ENCODE measurements around the gene FAM20C.

The FAM20C gene

DNA sequence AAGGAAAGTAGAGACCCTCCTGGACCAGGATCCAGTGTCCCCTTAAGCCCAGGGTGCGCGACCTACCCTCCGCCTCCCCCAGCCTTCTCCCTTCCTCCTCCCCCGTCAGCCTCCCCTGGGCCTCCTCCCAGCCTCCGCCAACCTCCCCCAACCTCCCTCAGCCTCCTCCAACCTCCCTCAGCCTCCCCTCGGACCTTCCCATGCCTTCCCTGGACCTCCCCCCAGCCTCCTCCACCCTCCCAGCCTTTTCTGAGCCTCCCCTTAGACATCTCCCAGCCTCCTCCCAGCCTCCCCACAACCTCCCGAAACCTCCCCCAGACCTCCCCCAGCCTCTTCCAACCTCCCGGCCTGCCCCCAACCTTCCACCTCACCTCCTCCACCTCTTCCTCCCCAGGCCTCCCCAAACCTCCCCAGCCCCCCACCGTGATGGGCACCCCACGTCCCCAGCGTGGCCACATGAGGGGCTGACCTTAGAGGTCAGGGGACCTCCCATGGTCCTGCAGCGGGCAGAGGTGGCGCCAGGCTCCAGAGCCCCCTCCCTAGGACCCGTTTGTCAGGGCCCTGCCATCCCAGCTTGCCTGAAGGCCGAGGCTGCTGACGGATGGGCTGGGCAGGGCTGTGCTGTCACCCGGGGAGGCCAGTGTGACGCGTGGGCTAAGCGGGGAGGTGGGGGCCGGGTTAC is 18.8 kb downstream of the FAM20C start:
- DNase-seq, result no peak

DNA sequence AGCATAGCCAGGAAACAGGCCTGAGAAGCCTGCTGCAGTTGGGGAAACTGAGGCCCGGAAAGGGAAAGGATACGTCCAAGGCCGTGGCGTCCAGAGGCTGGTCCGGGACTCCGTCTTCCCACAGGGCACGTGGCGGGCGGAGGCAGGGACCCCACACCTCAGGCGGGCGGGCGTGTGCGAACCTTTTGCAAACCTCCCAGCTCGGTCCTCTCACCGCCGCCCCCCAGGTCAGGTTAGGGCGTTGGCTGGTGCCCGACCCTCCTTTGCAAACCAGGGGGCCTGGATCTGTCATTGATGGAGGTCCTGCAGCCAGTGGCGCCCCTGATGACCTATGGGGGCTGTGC is 19.3 kb downstream of the FAM20C start:
- DNase-seq, result no peak

DNA sequence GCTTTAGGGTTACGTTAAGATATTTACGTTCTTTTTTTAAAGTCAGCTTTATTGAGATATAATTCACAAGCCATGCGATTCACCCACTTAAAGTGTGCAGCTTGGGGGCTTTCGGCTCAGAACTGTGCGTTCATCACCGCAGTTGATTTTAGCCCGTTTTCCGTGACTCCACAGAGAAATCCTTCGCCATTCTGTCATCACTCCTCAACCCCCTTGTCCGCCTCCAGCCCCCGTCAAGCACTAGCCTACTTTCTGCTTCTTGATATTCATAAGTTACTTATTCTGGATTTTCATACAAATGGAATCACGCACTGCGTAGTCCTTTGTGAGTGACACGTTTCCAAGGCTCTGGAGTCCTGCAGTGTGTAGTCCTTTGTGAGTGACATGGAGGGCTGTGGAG is 20.4 kb downstream of the FAM20C start:
- no peak for DNase-seq

DNA sequence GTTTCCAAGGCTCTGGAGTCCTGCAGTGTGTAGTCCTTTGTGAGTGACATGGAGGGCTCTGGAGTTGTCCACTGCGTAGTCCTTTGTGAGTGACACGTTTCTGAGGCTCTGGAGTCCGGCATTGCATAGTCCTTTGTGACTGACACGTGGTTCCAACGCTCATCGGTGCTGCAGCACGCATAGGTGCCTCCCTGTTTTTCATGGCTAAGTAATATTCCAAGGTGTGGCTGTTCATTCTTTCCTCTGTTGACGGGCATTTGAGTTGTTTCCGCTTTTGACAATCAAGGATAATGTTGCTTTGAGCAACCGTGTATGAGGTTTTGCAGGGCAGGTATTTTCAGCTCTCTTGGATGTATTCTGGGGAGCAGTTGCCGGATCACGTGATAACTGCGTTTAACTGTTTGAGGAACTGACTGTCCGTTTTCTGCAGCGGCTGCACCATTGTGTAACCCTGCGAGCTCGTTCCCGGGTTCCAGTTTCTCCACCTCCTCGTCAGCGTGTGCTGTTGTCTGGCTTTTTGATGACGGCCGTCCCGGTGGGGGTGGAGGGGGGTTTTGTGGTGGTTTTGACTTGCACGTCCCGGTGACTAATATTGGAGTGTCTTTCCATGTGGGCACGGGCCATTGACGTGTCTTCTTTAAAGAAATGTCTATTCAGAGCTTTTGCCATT is 21.1 kb downstream of the FAM20C start:
- DNase-seq, result no peak

DNA sequence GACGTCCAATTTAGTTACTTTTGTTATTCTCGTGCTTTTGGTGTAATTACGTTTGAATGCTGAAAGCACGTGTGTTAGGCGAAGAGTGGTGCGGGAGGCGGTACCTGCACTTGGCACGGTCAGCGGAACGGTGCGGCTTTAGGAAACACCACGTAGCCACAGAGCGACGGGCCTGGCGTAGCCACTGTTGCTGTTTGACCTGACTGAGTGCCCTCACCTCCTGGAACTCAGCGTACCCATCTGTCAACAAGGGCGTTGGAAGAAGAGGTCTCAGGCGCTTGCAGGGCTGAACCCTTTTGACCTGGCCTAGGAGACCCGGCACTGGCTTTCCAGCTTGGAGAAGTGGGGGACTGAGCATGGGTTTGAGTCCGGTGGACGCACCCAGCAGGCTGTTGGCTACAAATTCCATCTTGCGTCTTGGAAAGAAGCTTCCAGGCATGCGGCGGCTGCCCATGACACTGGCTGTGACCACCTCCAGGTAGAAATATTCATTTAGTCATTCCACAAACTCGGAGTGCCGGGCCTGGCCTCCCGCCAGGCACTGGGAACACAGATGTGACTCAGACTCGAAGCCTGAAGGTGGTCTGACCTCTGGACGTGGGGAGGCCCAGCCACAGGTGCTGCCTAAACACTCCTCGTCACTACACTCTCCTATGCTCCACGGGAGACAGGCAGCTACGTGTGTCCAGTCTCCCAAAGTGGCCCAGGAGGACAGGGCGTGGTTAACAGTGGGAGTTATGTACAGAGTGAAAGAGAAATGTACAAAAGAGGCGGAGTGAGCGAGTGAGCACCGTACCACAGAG is 22.2 kb downstream of the FAM20C start:
- no peak for DNase-seq

DNA sequence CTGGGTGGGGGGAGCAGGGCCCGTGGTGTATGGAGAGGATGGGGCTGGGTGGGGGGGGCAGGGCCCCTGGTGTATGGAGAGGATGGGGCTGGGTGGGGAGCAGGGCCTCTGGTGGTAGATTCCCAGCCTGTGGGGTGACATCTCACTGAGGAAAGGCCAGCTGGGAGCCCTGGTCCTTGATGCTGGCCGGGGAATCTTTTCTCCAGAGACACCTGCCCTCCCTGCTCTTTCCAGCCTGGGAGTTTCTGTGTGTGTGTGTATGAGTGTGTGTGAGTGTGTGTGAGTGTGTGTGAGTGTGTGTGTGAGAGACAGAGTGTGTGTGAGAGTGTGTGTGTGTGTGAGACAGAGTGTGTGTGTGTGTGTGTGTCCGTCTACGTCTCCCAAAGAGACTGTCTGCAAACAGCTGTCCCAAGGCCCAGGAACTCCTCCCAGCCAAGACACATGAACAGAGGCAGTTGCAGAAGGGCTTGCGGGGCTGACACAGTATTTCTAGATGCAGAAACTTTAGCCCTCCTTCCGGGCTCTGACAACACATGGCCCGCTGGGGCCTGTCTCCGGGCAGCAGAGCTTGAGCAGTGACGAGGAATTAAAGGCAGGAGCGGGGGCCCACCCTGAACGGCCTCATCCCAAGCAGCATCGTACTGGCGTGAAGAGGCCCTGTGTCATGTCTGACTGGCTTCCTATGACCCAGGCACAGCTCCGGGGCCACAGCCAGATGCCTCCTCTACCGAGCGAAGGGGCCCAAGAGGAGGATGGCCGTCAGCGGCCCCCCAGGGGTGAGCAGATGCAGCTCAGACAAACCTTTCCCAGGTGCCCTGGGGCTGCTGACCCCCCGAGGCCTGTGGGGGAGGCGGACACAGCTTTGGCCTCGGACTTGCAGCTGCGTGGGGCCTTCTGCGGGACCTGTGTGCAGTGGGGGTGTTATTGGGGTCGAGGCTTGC is 24.3 kb downstream of the FAM20C start:
- DNase-seq, result no peak

DNA sequence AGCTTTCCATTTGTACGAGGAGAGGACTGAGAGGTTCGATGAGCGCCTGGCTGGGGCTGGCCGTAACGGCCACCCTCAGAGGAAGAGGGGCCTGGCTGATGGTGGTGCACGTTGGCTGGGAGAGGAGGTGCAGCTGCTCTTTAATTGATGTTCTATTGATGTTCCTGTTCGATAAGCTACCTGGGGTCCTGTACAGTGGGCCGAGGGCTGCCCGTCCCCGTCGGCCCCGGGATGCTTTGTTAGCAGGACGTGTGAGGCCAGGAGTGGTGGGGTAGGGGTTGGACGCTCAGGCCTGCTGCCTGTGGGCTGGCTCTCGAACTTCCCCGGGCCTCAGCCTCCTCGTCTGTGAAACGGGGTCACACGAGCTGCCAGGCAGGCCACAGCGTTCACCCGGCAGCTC is 25.4 kb downstream of the FAM20C start:
- no peak for DNase-seq

DNA sequence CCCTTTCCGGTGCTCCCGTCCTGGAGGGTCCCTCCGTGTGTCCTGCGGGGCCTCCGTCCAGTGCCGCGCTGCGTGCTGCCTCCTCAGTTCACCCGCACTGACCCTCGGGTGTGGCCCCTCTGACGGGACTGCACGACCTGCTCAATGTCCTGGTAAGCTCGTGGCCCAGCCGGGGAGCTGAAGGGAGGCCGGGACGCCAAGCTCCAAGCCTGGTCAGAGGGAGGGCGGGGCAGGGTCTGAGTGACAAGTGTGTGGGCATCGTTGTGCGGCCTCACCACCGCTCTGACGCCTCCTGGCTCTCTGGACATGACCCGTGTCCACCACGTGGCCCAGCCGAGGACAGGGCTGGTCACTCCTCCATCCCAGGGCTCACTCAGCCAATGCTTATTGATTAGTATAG is 25.9 kb downstream of the FAM20C start:
- no peak for DNase-seq

DNA sequence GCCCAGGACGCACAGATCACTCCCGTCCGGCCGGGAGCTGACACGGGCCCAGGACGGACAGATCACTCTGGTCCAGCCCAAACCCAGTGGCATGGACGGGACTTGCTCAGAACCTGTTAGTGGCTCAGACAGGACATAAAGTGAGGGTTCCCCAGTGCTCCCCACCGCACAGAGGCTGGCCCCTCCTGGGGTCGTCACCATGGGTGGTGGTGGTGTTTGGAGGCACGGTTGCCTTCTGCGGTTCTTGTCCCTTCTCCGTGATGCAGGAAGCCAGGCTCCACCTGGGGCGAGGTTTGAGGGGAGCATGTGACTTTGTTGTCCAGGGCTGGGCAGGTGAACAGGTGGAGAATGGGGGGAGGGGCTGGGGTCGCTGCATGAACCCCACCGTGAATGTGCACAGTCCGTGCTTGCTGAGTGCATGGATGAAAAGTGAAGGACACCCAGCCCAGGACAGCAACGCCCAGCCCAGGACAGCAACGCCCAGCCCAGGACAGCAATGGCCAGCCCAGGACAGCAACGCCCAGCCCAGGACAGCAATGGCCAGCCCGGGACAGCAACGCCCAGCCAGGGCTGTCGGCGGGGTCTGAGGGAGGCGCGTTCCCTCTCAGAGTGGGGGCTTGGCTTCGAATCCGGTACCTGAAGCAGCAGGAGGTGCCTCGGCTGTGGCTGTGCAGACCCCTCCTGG is 26.7 kb downstream of the FAM20C start:
- DNase-seq, result no peak

DNA sequence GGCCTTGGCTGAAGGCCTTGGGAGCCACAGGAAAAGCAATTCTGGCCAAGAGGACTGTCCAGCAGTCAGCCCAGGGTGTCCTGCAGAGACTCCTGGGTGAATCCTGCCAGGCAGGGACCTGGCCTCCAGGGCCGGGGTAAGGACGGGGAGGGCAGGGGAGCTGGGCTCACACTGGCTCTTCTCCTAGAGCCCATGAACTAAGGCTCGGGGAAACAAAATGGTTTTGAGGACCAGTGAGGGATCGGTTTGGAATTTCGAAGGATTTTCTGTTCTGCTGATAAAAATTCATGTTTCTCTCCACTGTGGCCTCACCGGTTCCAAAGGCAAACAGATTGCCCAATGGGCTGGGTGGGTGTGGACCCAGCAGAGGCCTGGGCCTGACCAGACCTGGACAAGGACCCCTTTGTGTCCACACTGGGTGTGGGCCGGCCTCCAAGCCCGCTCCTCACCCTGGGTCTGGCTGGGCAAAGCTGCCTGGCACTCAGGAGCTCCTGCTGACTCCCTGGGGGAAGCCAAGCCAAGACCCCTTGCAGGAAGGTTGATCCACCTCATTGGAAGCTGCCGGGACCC is 27.3 kb downstream of the FAM20C start:
- DNase-seq, result no peak

DNA sequence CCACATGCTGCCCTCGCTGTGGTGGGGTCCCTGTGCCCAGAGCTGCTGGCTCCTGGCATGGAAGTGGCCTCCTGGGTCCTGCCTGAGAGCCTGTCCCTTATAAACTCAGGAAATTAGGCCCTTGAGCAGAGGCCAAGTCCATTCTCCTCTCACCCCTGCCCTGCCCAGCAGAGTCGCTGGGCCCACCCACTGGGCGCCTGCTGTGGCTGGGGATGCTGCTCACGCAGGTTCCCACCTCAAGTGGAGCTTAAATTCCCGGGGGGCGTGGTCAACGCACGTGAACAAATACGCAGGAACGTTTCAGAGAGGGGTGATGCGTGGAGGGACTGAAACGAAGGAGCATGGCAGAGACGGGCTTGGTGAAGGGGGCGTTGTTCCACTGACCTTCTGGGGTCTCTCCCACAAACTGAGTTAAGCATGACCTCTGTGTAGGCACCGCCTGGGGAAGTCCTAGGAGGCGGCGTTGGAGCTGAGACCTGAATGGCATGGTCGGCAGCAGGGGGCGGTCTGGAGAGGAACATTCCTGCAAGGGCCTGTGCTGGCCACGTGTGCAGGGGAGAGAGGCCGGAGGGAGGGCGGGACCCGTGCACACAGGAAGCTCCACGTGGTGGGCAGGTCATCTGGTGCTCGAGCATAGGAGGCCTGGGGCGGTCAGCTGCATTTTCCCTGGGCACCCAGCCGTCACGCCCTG is 27.9 kb downstream of the FAM20C start:
- DNase-seq, result no peak

DNA sequence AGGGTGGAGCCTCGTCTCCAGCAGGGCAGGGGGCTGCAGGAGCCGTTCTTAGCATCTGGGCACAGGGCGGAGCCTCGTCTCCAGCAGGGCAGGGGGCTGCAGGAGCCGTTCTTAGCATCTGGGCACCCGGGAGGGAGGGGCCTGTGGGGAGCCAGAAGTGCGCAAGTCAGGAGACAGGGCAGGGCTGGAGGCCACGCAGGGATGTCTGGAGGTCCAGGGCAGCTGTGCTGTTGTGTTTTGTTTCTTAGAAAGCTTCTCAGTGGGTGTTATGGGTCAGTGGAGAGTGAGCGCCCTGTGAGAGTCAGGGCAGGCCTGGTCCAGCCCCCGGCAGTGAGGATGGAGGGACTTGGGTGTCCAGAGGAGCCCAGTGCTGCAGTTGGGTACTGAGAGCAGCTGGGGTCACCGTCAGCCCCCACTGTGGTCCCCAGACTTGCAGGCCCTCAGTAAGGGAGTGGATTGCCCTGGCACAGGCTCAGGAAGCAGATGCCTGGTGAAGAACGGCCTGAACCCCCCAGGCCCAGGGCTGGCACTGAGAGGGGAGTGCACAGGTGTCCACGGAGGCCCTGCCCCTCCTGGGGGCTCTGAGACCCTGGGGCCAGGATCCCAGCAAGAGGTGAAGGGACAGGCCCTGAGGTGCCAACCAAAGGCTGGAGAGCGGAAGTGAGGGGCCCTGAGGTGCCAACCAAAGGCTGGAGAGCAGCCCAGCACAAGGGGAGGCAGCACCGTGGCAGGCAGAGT is 29.8 kb downstream of the FAM20C start:
- no peak for DNase-seq

DNA sequence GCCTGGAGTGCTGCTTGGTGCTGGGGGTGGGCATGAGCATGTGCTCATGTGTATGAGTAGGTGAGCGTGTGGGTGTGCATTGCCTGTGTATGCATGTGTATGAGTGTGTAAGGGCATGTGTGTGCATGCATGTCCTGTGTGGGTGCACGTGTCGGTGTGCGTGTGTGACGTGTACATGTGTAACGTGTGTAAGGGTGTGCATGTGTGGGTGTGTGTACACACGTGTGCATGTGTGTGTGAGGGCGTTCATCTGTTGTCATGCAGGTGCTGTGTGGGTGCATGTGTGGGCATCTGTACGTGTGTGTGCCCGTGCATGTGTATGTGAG is 30.3 kb downstream of the FAM20C start:
- DNase-seq, result no peak

DNA sequence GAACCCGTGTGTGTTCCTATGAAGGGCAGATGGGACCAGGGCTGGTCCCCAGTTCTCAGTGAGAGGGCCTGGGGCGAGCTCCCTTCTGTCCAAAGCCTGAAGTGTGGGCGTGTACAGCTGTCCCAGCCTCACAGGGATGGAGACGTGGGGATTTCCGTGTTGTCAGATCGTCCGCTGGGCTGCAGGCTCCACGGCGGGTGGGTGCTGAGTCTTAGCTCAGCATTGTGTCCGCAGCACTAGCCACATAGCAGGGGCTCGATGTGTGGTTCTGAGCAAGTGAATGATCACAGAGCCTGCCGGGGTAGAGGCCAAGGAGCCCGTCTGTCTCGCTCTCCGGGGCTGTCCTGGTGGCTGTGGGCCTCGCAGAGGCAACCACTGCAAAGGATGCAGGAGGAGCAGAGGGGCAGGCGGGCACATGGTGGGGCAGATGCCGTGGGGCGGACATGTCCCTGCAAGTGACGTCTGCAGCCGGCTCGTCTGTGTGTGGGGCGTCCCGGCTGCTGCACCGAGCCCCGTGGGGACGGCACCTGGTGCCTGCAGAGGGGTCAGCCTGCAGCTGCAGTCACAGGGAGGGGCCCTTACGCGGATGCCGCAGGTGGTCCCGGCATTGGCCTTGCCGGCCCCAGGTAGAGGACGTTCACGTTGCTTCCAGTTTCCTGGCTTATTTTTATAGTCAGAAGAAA is 30.9 kb downstream of the FAM20C start:
- no peak for DNase-seq

DNA sequence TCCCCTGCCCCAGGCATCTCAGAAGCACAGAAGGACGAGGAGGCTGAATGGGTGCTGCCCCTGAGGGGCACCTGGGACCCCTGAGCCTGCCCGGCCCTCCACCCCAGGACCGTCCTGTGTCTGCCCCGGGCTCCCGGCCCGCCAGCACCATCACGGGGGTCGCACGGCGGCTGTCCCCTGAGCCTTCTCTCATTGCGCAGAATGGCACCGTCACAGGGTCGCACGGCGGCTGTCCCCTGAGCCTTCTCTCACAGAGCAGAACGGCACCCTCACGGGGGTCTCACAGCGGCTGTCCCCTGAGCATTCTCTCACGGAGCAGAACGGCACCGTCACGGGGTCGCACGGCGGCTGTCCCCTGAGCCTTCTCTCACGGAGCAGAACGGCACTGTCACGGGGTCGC is 31.5 kb downstream of the FAM20C start:
- DNase-seq, result no peak

DNA sequence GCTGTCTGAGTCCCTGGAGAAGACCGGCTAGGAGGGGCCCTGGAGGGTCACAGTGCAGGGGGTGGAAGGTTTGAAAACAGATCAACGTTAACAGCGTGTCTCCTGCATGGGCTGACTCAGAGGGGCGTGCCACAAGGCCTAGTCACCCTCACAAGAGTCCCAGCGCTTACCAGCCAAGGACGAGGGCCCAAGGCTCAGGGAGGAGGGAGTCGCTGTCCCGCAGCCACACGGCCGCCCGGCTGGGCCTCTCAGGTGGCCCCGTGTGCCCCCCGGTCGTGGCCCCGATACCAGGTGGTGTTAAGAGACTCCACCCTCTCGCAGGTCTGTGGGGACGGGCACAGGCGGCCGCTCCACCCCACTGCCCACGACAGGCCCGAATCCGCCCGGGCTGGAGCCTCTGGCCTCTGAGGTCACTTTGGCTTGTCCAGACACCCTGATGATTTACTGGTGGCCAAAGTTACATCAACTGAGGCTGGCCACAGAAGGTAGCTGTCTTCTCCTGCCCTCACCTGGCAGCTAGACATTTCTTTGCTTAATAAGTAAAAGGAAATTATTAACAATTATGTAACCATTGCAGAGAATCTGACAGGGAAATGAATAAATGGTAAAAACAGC is 34.0 kb downstream of the FAM20C start:
- no peak for DNase-seq

DNA sequence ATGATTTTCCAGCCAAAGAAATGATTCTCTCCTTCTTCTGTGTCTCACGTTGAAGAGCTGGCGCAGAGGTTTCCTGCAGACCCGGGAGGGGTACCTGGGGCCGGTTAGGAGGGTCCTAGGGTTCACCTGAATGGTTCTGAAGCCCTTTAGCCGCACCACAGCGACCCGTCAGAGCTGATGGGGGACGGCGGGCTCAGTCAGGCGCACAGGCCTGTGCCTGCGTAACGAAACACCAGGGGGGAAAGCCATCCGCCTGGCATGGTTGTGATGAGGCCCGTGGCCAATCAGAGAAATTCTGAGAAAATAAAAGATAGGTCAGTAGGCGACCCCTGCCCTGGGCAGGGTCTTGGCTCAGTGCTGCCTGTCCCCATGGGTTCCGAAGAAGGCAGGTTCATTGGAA is 35.6 kb downstream of the FAM20C start:
- no peak for DNase-seq

DNA sequence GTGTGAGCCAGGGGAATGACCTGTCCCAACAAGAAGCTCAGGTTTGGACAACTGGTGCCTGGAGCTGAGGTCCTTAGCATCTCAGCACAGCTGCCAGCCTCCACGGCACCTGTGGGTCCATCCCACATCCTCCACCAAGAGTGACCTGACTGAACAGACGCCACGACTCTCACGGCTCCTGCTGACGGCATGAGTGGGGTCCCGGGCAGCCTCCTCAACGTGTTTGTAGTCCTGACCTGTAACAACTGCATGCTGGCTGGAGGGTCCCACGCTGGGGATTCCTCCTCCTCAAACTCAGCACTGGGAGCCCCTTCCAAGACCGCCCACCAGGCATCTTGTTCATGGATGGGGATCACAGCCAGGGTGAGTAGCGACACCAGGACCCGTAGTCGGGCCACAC is 36.2 kb downstream of the FAM20C start:
- DNase-seq, result no peak

DNA sequence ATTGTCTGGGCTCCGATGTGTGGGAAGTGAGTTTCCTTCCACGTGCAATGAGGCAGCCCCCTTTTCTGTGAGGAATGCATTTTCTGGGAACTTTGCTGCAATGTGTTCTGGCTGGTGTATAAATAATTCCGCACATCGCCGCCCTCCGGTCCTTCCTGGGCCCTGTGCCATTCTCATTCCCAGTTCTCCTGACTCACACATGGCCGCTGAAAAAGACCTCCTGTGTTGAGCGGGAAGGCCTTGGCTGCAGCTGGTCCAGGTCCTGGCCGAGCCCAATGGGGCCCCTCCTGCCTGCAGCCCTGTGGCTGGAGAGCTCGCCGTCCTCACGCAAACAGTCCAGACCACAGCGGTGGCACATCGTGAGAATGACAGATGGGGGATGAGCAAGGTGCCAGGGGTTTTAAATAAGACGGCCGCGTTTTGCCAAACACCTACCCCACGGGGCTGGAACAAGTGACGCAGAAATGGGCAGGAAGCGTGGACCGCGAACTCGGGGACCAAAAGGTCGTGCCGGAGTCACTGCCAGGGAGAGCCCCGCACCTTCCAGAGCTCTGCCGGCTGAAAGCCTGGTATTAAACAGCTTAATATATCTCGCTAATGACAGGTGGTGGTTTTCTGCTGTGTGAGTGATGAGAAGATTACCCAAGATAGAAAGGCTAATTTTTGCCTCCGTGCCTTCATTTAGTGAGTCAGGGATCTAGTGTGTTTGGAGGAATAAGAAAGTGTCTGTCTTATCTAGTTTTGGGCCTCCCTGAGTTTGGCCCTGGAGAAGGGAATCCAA is 37.0 kb downstream of the FAM20C start:
- DNase-seq, result no peak

All from GOT3 (cell line).